ENCODE data around the gene BIN1. TPM values are rescaled to one million over a fixed set of nuclear protein-coding genes. Genes with fewer than 3 reads are reported as not detected.

BIN1 gene
- total RNA-seq, 4 donors from 2014 or later, result 95.7 to 146 (median 98.8) TPM

GRCh38 chr2:127020536-127020935, 86.4 kb downstream of the BIN1 start:
- H3K27ac ChIP-seq, result no peak overlapping the region
- H3K36me3 ChIP-seq, result no peaks in the 10 kb centered on the region
- H3K9me3 ChIP-seq, result peaks cover 0 to 6% (median 0%) of the 10 kb centered on the region in 4 donors
- no peak for DNase-seq (ENCODE audit: low spot score in 2 of 2)
- H3K27me3 ChIP-seq, result peaks cover 0 to 4% of the 10 kb centered on the region in 2 donors
- no peak for TF ChIP-seq POLR2A (IDR thresholded peaks at IDR 0.05)
- TF ChIP-seq CTCF (IDR thresholded peaks at IDR 0.05), result no peak
- TF ChIP-seq EP300 (IDR thresholded peaks at IDR 0.05), result no peak
- WGBS, 2 donors, result 72 to 76% methylated on average over 3 of the region's 3 CpGs
- H3K4me3 ChIP-seq, result no peak overlapping the region
- peaks cover 0 to 11% (median 2%) of the 10 kb centered on the region in 4 donors for H3K4me1 ChIP-seq

GRCh38 chr2:127017548-127017947, 89.4 kb downstream of the BIN1 start:
- WGBS, 2 donors, result 91 to 93% methylated on average over 5 of the region's 5 CpGs
- TF ChIP-seq EP300 (IDR thresholded peaks at IDR 0.05) (no peak), CTCF (IDR thresholded peaks at IDR 0.05) (no peak), POLR2A (IDR thresholded peaks at IDR 0.05) (no peak)
- DNase-seq (ENCODE audit: low spot score in 2 of 2), result no peak
- Histone ChIP-seq H3K27me3 (no peaks in the 10 kb centered on the region), H3K4me3 (no peak overlapping the region), H3K36me3 (no peaks in the 10 kb centered on the region), H3K4me1 (no peaks in the 10 kb centered on the region), H3K27ac (no peak overlapping the region), H3K9me3 (no peaks in the 10 kb centered on the region)

GRCh38 chr2:127016329-127016728, 90.6 kb downstream of the BIN1 start:
- no peaks in the 10 kb centered on the region for H3K9me3 ChIP-seq
- no peak overlapping the region for H3K4me3 ChIP-seq
- TF ChIP-seq EP300 (IDR thresholded peaks at IDR 0.05) (no peak), CTCF (IDR thresholded peaks at IDR 0.05) (no peak), POLR2A (IDR thresholded peaks at IDR 0.05) (no peak)
- WGBS, 2 donors, result 90 to 96% methylated on average over 18 to 24 of the region's 24 CpGs
- H3K27ac ChIP-seq, result no peak overlapping the region
- H3K27me3 ChIP-seq, result no peaks in the 10 kb centered on the region
- DNase-seq (ENCODE audit: low spot score in 2 of 2), result no peak
- no peaks in the 10 kb centered on the region for H3K36me3 ChIP-seq
- H3K4me1 ChIP-seq, result peaks cover 0 to 12% (median 0%) of the 10 kb centered on the region in 4 donors

GRCh38 chr2:127015106-127015910, 91.6 kb downstream of the BIN1 start:
- H3K27me3 ChIP-seq, result no peaks in the 10 kb centered on the region
- WGBS, 2 donors, result 85 to 92% methylated on average over 8 of the region's 8 CpGs

More at GRCh38 chr2:127015106-127015910, 91.6 kb downstream of the BIN1 start:
- TF ChIP-seq POLR2A (IDR thresholded peaks at IDR 0.05) (no peak), CTCF (IDR thresholded peaks at IDR 0.05) (no peak), EP300 (IDR thresholded peaks at IDR 0.05) (no peak)
- DNase-seq (ENCODE audit: low spot score in 2 of 2), result no peak
- Histone ChIP-seq H3K9me3 (no peaks in the 10 kb centered on the region), H3K4me1 (peaks cover 0 to 12% (median 0%) of the 10 kb centered on the region in 4 donors), H3K4me3 (no peak overlapping the region), H3K36me3 (no peaks in the 10 kb centered on the region), H3K27ac (no peak overlapping the region)
